RKO (cell line): ENCODE results near the gene HPSE2.
"Not testable (repeated sequence)": the region's sequence is repeated elsewhere in the genome, so short reads cannot be mapped to it uniquely, and the experiment has no call there.

Experiments used
- DNase-seq: peaks from one replicate; pipeline ENCODE4 v3.0.0-alpha.2; 2016; ENCODE audit warnings: low spot score

Gene HPSE2

DNA sequence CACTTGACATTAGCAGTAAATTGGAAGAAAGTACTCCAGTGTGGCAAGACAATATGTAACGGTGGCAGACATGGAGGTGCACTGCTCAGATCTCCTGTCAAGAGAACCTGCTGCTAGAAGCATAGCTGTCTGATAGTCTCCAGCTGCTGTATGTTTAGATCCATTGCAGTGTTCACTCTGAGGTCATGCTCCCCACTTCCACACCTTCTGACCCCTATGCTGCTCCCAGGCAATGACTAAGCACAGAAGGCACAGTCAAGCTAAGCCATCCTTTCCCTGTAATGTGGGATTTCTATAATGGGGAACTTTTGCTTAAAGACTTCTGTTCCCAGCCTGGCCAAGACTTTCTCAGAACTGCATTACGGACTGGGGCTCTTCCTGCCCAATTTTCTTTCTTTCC, 315.8 kb downstream of the HPSE2 start:
- peak; percentile 1 for DNase-seq

DNA sequence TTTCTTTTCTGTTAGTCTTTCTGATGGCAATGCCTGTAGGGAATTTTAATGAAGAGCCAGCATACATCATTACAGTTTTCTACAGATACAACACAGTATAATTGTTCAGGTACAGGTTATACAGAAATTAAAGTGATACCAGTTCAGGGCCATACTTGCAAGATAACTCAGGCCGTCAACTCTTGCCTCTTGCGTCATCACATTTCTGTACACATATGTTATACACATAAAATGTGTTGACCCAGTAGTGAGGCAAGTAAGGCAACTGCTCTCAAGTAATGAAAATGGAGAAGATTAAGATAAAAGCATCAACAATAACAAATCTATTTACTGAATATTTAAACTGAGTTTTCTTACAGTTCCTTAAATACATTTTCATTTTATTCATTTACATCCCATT, 317.8 kb downstream of the HPSE2 start:
- no peak for DNase-seq

DNA sequence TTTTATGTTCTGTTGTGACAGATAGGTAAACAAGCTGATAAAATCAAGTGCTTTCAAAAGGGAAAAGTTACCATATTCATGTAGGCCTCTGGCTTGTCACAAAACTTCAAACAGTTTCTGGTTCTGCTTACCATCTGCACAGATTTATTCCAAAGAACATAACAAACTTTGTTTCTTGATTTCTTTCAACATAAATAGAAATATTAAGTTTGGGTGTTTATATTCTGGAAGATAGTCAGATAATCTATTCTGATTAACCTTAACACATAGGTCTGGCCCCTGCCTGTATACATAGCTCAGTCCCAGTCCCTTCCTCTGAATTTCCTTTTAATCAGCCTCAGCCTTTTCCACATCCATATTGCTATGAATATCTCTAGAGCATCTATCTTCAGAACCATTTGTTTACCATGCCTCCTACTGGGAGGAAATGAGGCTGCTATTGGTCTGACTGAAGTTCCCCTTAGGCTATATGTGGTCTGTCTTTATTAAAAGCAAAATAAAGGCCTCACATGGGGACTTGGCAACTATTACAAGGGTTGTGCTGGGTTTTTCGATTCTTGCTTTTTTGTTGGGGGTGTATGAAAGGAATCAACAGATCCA, 319.0 kb downstream of the HPSE2 start:
- DNase-seq = no peak

DNA sequence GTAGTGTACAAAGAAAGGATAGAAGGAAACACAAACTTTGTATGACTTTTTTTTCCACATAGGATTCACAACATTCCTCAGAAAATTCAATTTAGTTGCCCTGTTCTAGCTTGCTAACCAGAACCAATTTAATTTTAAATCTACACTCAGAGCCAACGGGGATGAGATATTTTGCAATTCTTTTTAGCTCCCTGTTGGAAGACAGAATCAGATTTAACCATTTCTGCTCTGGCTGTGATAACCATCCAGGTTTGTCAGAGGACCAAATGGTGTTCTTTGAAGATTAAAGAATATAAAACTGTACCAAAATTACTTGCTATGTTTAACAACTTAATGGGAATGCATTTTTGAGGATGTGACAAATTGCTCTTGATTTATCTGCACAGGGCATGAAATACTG, 319.7 kb downstream of the HPSE2 start:
- no peak for DNase-seq

DNA sequence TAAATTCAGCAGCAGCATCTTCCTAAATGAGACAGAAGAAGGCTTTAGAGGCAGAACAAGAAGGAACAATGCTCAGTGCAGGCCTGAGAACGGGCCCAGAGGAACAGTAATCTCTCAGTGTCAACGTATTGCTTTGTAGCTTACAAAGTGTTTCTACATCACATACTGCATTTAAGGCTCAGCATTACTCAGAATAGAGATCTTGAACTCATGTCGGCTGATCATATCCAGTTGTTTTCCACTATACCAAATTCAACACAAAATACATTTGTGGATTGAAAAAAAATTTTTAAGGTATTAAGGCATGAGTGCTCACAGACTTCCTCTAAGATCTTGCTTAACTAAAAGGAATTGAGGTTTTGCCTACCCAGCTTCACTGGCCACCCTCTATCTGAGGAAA, 325.1 kb downstream of the HPSE2 start:
- DNase-seq = no peak

DNA sequence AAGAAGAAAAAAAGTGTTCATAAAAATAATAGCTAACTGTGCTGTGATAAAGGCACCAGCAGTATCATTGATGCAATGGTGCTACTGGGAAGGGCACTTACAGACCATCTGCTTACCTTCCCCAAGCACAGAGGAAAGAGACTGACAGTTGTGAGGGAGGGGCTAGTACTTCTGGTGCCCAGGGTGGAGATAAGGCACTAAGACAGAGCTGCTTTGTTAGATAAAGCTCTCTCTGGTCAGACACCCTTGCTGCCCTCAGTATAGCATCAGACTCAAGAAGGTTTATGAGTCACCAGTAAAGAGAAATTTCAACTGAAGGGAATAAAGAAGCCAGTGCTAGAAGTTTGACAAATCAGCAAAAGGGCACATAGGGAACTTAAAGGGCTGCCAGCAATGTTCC, 325.6 kb downstream of the HPSE2 start:
- no peak for DNase-seq

DNA sequence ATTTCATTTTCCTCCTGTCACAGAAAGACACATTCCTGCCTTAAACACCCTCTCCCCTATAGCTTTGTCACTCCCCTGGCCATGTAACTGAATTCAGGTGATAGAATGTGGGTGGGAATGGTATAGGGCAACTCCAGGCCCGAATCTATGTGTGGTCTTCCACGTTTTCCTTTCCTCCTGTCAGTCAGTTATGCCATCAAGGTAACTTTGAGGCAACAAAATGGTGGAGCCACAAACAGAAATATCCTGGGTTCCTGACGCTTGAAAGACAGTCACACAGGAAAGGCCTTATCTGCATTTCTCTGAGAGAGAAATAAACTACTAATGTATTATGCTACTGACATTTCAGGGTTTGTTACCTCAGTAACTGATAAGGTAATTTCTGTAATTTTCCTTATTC, 326.8 kb downstream of the HPSE2 start:
- no peak for DNase-seq

DNA sequence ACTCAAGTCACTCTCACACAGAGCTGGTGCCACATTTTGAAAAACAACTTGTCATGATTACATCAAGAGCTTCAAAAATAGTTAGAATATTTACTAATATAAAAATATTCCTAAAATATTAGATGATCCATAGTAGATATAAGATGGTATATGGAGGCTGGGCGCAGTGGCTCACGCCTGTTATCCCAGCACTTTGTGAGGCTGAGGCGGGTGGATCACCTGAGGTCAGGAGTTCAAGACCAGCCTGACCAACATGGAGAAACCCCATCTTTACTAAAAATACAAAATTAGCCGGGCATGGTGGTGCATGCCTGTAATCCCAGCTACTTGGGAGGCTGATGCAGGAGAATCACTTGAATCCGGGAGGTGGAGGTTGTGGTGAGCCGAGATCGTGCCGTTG, 327.4 kb downstream of the HPSE2 start:
- not testable (repeated sequence) for DNase-seq

DNA sequence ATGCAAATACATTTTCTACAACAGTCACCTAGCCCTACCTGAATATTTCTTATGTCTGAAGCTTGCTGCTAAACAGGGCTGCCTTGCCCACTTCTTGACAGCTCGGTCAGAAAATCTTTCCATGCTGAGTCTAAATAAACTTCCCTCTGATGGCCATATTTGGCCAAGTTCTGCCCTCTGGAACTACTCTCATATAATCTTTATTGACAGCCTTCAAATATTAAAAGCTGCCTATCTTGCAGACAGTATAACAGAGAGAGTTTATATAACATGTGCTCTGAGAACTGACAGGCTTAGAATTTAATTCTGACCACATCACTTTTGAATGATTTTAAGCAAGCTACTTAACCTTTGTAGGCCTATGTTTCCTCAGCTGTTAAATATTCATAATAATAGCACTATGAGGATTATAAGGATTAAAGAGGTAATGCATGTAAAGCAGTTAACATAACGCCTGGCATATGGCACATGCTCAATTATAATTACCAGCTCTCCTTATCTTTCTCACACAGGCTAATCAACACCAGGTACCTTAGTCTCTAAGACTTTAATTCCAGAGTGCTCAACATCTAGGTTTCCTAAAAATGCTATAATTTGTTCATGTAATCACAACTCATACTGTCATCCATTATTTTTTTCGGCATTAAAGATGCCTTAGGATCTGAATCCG, 334.1 kb downstream of the HPSE2 start:
- DNase-seq = no peak

DNA sequence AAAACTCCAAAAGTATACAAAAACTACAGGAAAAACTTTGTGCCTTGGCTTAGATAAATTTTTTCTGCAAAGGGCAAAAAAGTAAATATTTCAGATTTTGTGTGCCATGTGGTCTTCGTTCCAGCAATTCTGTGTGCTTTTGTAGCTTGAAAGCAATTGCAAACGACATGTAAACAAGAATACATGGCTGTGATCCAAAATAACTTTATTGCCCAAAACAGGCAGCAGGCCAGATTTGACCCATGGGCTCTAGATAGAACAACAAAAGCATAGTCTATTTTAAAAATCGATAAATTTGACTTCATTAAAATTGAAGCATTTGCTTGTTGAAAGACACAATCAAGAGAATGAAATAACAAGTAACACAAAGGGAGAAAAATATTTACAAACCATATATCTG, 336.6 kb downstream of the HPSE2 start:
- DNase-seq = no peak

DNA sequence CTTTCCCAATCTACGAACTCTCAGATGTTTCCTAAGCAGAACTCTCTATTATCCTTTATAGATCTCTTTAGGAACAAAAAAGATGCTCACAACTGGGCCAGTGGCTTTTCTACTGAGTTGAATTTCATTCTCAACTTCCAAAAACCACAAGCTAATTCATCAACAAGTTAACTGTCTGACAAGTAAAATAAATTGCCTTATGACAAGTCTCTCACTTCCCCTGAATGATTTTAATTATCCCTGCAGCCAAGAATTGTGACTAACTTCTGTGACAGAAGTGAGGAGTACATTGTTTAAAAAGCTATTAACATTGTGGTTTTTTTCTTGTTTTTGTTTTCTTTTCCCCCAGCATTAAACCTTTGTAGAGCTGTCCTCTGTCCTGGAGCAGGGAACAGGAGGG, 343.1 kb downstream of the HPSE2 start:
- no peak for DNase-seq

DNA sequence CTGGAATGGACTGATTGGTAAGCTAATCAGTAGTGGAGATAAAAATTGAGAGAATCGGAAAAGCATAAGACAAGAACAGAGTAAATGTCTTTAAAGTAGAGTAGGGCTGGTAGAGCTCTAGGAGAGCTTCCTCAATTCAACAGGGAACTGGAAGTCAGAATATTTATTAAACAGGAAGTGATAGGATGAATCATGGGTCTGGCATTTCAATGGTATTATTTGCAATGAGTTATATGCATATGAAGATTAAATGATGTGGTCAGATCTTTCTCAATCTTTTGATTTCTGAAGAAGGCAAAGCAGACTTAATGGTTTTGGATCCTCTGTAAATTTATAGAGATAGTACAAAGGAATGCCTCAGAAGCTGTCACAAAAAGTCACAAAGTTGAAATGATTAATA, 349.0 kb downstream of the HPSE2 start:
- DNase-seq = peak; percentile 10

DNA sequence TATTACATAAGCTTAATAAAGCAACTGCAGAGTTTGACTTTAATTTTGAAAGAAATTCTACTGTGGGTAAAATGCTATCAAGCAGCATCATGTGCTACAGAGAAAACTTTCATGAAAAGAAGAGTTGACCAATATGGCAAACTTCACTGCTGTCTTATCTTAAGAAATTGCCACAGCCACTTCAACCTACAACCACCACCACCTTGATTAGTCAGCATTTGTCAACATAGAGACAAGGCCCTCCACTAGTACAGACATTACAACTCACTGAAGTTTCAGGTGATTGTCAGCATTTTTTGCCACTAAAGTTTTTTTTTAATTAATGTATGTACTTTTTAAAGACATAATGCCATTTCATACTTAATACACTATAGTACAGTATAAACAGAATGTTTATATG, 350.3 kb downstream of the HPSE2 start:
- DNase-seq = no peak

DNA sequence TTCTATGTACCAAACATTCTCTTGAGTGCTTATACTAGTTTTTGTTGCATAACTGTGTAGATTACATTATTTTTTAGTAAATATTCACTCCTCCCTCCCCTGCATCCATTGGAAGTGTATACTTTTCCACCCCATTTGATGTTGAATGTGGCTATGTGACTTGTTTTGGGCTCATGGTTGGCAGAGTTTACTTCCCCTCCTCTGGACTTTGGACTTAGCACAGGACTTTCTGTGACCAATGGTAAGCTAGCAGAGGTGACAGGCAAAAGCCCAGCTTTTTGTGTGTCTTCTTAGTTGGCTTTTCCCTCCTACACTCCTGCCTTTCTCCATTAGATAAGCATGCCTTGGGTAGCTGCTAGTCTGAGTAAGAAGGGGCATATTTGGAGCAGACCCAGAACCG, 353.9 kb downstream of the HPSE2 start:
- DNase-seq = no peak

DNA sequence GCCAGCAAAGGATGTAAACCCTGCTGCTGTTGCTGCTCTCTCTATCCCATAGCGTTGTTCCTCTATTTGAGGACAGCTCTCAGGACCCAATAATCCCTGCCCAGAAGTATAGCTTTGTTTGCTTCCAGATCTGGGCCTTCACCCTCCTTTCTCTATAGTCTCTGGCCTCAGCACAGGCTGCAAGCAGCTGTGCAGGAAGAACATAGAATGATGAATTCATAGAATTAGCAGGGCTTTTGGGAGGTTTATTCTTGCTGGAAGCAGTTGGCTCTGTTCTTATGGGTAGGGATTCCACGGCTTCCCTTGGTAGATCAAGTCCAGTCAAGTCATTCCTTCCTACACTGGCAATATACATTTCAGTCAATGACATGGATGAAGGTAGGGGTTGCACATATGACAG, 354.7 kb downstream of the HPSE2 start:
- no peak for DNase-seq

DNA sequence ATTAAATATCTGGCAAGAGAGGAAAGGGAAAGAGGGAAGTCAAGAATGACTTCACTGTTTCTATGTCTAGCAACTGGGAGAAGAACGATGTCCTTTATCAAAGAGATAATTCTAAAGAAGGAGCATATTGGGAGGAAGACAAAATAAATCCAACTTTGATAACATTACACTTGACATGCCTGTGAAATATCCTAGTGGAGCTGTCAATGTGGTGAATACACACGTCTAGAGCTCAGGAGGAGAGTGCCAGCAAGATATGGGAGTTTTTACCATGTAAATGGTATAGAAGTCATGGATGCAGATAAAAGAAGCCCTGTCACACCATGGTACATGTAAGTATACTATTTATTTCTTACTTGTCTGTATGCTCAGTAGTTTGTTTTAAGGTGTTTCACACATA, 356.7 kb downstream of the HPSE2 start:
- no peak for DNase-seq

DNA sequence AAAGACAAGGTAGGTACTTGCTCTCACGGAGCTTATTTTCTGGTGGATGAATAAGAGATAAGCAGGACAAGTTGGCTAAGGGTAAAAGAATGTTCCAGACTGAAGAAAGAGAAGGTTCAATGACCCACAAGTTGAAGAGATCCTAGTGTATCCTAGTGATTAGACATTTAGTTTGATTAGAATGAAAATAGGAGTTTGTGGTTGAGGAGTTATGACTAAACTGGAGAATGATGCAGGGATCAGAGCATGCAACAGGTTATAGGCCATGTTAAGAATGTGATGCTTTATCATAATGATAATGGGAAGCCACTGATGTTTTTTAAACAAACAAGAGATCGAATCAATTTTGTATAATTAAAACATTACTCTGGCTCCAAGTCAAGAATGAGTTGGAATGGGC, 357.2 kb downstream of the HPSE2 start:
- no peak for DNase-seq

DNA sequence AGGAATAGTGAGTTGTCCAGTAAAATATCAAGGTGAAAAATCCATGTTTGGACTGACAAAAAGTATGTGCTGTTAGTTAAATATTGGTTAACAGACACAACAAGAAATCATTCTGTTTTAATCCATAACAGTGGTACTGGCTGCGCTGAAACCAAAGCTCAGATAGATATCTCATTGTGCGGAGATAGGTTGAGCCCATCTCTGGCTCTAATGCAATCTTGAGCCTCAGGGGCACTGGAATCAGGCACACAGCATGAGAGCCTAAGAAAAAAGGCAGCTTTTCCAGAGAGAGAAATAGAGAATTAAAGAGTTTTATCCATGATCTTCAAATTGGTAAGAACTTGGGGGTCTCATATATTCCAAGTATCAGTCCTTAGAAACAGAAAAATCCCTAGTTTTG, 373.7 kb downstream of the HPSE2 start:
- DNase-seq = no peak

DNA sequence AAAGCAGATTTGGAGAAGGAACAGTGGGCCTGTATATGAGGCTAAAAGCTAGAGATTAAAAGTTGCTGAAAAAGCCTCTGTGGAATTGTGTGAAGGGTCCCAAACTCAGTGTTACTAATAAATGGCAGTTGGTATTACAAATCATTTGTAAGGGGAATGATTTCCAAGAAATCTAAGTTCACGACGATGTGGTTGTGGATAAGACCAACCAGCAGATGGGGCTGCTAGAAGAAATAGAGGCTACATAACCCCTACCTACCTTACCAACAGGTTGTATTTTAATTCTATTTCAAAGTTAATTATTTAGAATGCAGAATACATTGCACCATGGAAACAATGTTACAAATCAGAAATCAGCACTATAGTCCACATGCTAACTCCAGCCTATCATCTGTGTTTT, 377.1 kb downstream of the HPSE2 start:
- peak; percentile 3 for DNase-seq

DNA sequence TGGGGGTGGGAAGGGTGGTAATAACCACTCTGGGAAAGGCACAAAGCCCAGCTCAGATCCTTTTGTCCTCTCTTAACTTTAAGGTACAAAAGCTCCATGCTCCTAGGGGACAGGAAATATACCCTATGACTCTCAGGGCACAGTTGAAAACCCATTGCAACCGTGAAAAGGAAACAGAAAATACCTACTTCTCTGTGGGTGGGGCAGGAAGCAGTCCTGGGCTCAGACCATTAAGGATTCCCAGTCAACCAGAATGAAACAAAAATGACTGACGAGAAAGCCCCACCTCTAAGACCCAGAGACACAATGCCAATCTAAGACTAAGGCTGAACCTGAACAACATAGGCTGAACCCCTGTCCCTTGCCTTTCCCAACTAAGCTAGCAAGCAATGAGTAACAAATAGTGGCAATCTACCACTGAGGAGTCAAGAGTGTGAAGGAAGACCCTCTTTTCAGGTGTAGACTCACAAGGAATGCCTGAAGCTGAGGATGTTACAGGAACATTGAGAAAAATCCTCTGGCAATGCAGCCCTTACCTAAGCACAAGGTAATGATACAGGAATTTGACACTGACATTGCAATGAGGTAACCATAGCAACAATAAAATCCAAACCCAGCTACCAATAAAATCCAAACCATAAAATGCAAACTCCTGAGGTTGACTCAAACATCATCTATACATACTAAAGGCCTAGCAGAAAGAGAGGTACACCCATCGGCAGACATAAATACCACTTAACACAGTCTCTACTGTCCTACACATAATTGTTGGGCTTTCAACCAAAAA, 380.1 kb downstream of the HPSE2 start:
- DNase-seq = no peak

DNA sequence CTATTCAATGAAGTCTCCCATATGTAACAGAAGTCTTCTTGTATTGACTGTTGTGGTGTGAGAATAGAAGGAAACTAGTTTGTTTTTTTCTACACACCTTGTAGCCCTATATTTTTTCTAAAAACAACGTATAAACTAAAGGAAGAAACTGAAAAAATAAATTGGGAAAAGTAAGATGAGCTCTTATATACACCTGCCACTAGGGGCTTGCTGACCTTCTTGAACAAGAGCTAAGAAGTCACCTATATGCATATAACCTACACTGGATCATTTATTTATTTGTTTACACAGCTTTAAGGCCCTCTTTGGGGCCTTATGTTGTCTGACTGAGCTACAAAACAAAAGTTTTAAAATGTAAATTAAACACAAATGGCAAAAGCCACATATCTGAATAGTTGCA, 383.0 kb downstream of the HPSE2 start:
- peak; percentile 22 for DNase-seq

DNA sequence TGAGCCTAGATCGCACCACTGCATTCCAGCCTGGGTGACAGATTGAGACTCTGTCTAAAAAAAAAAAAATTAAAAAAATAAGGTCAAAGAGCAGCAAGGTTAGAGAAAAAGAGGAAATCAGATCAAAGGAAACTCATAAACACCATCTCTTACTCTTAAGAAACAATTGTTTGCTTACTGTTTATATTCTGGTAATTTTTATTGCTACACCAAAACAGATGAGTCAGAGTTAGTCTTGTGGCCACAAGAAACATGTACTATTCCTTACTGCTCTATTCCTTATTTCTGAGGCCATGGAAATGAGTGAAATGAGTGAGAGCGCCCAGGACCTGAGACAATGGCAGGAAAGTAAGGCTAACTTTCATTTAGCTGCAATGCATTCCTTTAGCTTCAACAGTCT, 387.3 kb downstream of the HPSE2 start:
- no peak for DNase-seq

DNA sequence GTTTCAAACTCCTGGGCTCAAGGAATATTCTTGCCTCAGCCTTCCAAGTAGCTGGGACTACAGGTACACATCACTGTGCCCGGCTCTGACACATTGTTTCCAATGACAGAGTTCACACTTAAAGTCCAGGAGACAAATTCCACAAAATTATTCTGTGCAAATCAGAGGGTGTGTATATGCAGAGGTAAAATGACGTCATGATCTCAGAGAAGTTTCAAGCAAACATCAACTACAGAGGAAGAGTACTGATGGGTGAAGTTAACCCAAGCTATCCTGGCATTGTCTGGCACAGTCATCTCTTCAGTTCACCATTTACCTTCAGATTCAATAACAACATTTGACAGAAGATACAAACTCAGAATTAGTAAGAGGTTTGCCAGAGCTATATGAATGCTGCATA, 388.9 kb downstream of the HPSE2 start:
- no peak for DNase-seq

DNA sequence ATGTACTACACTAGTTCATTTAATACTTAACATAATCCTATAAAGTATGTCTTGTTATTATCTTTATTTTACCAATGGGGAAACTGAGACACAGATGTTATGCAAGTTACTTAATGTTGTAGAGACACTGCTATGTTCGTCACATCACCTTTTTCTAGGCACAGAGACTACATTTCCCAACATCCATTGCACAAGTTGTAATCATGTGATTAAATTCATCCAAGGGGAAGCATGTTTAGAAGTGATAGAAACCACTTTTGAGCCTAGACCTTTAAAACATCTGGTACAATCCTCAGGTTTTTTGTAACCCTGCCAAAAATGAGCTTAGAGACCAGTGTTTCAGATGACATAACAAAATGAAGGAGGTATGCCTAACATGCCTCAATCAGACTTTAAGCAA, 402.1 kb downstream of the HPSE2 start:
- DNase-seq = no peak
